Measurements from ENCODE around the gene TLE2. TPM values are rescaled to one million over a fixed set of nuclear protein-coding genes. Genes with fewer than 3 reads are reported as not detected.

The TLE2 gene
- total RNA-seq, 4 donors from 2014 or later: 18.2 to 35.6 (median 27.3) TPM

DNA sequence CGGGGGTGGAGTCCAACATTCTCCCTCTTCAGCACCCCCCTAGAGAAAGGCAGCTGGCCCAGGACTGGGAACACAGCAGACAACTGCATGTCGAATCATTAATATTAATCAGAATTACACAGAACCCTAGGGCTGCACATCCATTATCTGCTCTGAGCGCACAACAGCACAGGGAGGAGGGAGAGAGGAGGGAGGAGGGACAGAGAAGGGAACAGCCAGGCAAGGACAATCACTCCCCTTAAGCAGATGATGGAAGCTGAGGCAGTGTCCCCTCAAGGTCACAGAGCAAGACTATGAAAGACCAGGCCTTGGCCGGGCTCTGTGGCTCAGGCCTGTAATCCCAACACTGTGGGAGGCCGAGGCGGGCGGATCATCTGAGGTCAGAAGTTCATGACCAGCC is 26.0 kb downstream of the TLE2 start:
- H3K4me1 ChIP-seq: no peaks in the 10 kb centered on the region
- H3K9me3 ChIP-seq: no peaks in the 10 kb centered on the region
- WGBS: 92% methylated on average over 7 of the region's 7 CpGs
- no peak overlapping the region for H3K27ac ChIP-seq
- H3K4me3 ChIP-seq: no peak overlapping the region
- TF ChIP-seq EP300 (IDR thresholded peaks at IDR 0.05) (no peak), POLR2AphosphoS5 (IDR thresholded peaks at IDR 0.05) (no peak), POLR2A (IDR thresholded peaks at IDR 0.05) (no peak)
- TF ChIP-seq, protein P1, sequence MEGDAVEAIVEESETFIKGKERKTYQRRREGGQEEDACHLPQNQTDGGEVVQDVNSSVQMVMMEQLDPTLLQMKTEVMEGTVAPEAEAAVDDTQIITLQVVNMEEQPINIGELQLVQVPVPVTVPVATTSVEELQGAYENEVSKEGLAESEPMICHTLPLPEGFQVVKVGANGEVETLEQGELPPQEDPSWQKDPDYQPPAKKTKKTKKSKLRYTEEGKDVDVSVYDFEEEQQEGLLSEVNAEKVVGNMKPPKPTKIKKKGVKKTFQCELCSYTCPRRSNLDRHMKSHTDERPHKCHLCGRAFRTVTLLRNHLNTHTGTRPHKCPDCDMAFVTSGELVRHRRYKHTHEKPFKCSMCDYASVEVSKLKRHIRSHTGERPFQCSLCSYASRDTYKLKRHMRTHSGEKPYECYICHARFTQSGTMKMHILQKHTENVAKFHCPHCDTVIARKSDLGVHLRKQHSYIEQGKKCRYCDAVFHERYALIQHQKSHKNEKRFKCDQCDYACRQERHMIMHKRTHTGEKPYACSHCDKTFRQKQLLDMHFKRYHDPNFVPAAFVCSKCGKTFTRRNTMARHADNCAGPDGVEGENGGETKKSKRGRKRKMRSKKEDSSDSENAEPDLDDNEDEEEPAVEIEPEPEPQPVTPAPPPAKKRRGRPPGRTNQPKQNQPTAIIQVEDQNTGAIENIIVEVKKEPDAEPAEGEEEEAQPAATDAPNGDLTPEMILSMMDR (IDR thresholded peaks at IDR 0.05): no peak
- no peak for DNase-seq (ENCODE audit: low spot score in 2 of 2)
- no peaks in the 10 kb centered on the region for H3K27me3 ChIP-seq
- H3K36me3 ChIP-seq: peaks cover 30% of the 10 kb centered on the region

DNA sequence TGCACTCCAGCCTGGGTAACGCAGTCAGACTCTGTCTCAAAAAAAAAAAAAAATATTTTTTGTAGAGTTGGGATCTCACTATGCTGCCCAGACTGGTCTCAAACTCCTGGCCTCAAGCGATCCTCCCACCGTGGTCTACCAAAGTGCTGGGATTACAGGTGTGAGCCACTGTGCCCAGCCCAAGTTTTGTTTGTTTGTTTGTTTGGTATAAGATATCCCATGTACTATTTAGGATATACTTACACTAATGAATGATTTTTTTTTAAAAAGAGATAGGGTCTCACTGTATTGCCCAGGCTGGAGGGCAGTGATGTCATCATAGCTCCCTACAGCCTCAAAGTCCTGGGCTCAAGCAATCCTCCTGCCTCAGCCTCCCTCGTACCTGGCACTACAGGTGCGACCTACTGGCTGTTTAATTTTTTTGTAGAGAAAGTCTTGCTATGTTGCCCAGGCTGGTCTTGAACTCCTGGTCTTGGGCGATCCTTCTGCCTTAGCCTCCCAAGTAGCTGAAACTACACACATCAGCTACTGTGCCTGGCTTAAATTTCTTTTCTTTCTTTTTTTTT is 27.8 kb downstream of the TLE2 start:
- no peak for DNase-seq (ENCODE audit: low spot score in 2 of 2)

DNA sequence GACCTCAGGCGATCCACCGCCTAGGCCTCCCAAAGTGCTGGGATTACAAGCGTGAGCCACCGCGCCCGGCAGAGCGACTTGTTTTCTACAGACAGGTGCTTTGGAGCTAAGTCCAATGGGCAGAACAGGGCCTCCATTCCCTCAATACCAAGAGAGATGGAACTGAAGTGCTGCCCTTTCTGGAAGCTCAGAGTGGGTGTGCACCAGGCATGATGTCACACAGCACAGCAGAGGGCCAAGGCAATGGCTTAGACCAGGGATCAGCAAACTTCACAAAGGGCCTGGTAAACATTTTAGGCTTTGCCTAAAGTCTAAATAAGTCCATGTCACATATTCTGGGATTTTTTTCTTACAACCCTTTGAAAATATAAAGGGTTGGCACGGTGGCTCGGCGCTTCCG is 30.4 kb downstream of the TLE2 start:
- peaks cover 4% of the 10 kb centered on the region for H3K4me1 ChIP-seq
- no peaks in the 10 kb centered on the region for H3K36me3 ChIP-seq
- no peak overlapping the region for H3K4me3 ChIP-seq
- no peak for DNase-seq (ENCODE audit: low spot score in 2 of 2)
- TF ChIP-seq POLR2A (IDR thresholded peaks at IDR 0.05) (no peak), POLR2AphosphoS5 (IDR thresholded peaks at IDR 0.05) (no peak), EP300 (IDR thresholded peaks at IDR 0.05) (no peak)
- TF ChIP-seq, protein P1 (IDR thresholded peaks at IDR 0.05): no peak
- WGBS: 94% methylated on average over 11 of the region's 11 CpGs
- H3K27ac ChIP-seq: no peak overlapping the region
- H3K9me3 ChIP-seq: no peaks in the 10 kb centered on the region
- no peaks in the 10 kb centered on the region for H3K27me3 ChIP-seq

More for the DNA sequence above, 27.8 kb downstream of the TLE2 start:
- no peak overlapping the region for H3K27ac ChIP-seq
- TF ChIP-seq, protein P1 (IDR thresholded peaks at IDR 0.05): no peak
- TF ChIP-seq POLR2AphosphoS5 (IDR thresholded peaks at IDR 0.05): no peak
- TF ChIP-seq EP300 (IDR thresholded peaks at IDR 0.05): no peak
- no peak for TF ChIP-seq POLR2A (IDR thresholded peaks at IDR 0.05)
- no peaks in the 10 kb centered on the region for H3K27me3 ChIP-seq
- WGBS: 98% methylated on average over 6 of the region's 6 CpGs
- H3K9me3 ChIP-seq: no peaks in the 10 kb centered on the region
- peaks cover 17% of the 10 kb centered on the region for H3K36me3 ChIP-seq
- peaks cover 4% of the 10 kb centered on the region for H3K4me1 ChIP-seq
- H3K4me3 ChIP-seq: no peak overlapping the region

DNA sequence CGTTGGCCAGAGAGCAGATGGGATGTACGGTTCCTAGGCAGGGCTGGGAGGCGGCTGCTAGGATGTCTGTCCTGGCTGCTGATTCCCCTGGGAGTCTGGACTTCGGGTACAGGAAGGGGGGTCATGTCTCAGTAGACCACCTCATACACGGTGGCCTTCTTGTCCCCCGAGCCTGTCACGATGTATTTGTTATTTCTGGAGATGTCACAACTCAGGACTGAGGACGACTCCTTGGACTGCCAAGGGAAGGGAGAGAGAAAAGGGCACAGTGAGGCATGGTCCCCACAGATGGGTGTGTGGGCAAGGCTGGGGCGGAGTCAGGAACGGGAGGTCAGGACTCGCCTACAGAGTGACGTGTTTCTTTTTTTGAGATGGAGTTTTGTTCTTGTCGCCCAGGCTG is 31.4 kb downstream of the TLE2 start:
- no peak overlapping the region for H3K27ac ChIP-seq
- no peak for TF ChIP-seq POLR2A (IDR thresholded peaks at IDR 0.05)
- no peak for TF ChIP-seq EP300 (IDR thresholded peaks at IDR 0.05)
- TF ChIP-seq, protein P1 (IDR thresholded peaks at IDR 0.05): no peak
- TF ChIP-seq POLR2AphosphoS5 (IDR thresholded peaks at IDR 0.05): no peak
- no peaks in the 10 kb centered on the region for H3K9me3 ChIP-seq
- DNase-seq (ENCODE audit: low spot score in 2 of 2): no peak
- no peaks in the 10 kb centered on the region for H3K27me3 ChIP-seq
- H3K36me3 ChIP-seq: no peaks in the 10 kb centered on the region
- H3K4me1 ChIP-seq: peaks cover 4% of the 10 kb centered on the region
- WGBS: 75% methylated on average over 12 of the region's 13 CpGs
- H3K4me3 ChIP-seq: no peak overlapping the region

DNA sequence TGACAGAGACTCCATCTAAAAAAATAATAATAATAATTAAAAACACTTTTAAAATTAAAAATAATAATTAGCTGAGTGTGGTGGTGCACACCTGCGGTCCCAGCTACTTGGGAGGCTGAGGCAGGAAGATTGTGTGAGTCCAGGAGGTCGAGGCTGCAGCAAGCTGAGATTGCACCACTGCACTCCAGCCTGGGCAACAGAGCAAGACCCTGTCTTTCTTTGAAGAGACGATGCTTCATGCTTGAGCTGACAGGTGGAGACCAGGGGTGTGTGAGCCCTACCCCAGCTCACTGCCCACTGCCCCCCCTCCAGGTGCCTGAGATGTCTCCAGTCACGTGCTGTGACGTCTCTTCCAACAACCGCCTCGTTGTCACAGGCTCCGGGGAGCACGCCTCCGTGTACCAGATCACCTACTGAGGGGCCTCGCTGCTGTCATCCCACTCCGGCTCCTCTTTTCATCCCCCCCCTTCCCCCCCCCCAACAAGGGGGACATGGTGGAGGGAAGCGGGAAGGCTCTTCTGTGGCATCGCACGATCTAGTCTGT is 34.4 kb downstream of the TLE2 start:
- peaks cover 4% of the 10 kb centered on the region for H3K4me1 ChIP-seq
- 84% methylated on average over 15 of the region's 15 CpGs for WGBS

More for the DNA sequence above, 34.4 kb downstream of the TLE2 start:
- Histone ChIP-seq H3K27me3 (no peaks in the 10 kb centered on the region), H3K4me3 (no peak overlapping the region), H3K36me3 (no peaks in the 10 kb centered on the region), H3K9me3 (no peaks in the 10 kb centered on the region), H3K27ac (no peak overlapping the region)
- no peak for DNase-seq (ENCODE audit: low spot score in 2 of 2)
- TF ChIP-seq EP300 (IDR thresholded peaks at IDR 0.05): no peak
- TF ChIP-seq, protein P1 (IDR thresholded peaks at IDR 0.05): no peak
- no peak for TF ChIP-seq POLR2AphosphoS5 (IDR thresholded peaks at IDR 0.05)
- no peak for TF ChIP-seq POLR2A (IDR thresholded peaks at IDR 0.05)

Data from suprapubic skin (tissue), 4 donors.